GM12878 (cell line): ENCODE measurements around the gene GOLGA5. TPM values are rescaled to one million over a fixed set of nuclear protein-coding genes. Genes with fewer than 3 reads are reported as not detected.
A peak's percentile ranks its signal among the peaks of the same experiment; 100 is the strongest.

ENCODE experiments used
- ATAC-seq: fragments of 200-7000 bp; cut with Tn5 transposase; 3 replicates; pipeline ENCODE4 v1.9.1; 2020; ENCODE audit warnings: mild to moderate bottlenecking, moderate library complexity
- BruUV-seq: library from RNA; stranded (reverse); fragments of 400-500 nt; replicated peaks from 2 replicates; lab custom pipeline; 2021; lab: Mats Ljungman, UMichigan
- CTCF ChIA-PET: fragments of 300-600 bp; sonication (Branson Sonifier 250); formaldehyde crosslinking; extraction: SDS; loops from one replicate; lab custom pipeline; 2021; ENCODE audit warnings: inconsistent platforms; lab: Yijun Ruan, JAX
- POLR2A ChIA-PET: fragments of 350-600 bp; formaldehyde crosslinking; extraction: SDS; loops from one replicate; lab custom pipeline; 2021; ENCODE audit warnings: inconsistent platforms; lab: Charles Lee
- RAD21 ChIA-PET: fragments of 300-600 bp; sonication (Branson Sonifier 250); formaldehyde crosslinking; loops from one replicate; lab custom pipeline; 2023; ENCODE audit warnings: antibody characterized with exemption; ENCODE audit not compliant: unreplicated experiment; lab: Charles Lee
- SMC1A ChIA-PET: fragments of 300-600 bp; sonication (Branson Sonifier 250); formaldehyde crosslinking; loops from one replicate; lab custom pipeline; 2023; ENCODE audit not compliant: unreplicated experiment, uncharacterized antibody; lab: Charles Lee
- DNase-seq: peaks from one replicate; pipeline ENCODE4 v3.0.0-alpha.2; 2011; ENCODE audit warnings: low read depth, low spot score
- FAIRE-seq: peaks from 3 replicates; lab custom pipeline; 2011; peaks lifted over from hg19 to GRCh38; lab: Jason Lieb, UNC
- H2AFZ ChIP-seq: 2 replicates; pipeline ENCODE4 v1.6.0; 2011; ENCODE audit warnings: low read depth, low read length, control low read depth; ENCODE audit not compliant: control insufficient read depth
- H3K27ac ChIP-seq: 2 replicates; pipeline ENCODE4 v1.5.1; 2011; ENCODE audit warnings: control low read depth; ENCODE audit not compliant: control insufficient read depth, insufficient read depth
- H3K27me3 ChIP-seq, 2 experiments: replicated peaks in 1 of 2; 2 replicates each; pipeline versions ENCODE4 v1.6.0 to v1.6.1; 2011; ENCODE audit warnings: low read length in 1 of 2; ENCODE audit not compliant: control insufficient read depth in 2 of 2, insufficient read depth in 2 of 2
- H3K36me3 ChIP-seq, 2 experiments: 2 replicates each; pipeline ENCODE4 v1.5.1; 2011; ENCODE audit warnings: low read length in 1 of 2; ENCODE audit not compliant: control insufficient read depth in 2 of 2, insufficient read depth in 2 of 2
- H3K4me1 ChIP-seq: 2 replicates; pipeline ENCODE4 v1.6.1; 2011; ENCODE audit warnings: mild to moderate bottlenecking, low read length, moderate library complexity, mixed read lengths; ENCODE audit not compliant: control insufficient read depth, insufficient read depth
- H3K4me2 ChIP-seq: 2 replicates; pipeline ENCODE4 v1.6.0; 2011; ENCODE audit warnings: control low read depth; ENCODE audit not compliant: control insufficient read depth, insufficient read depth
- H3K4me3 ChIP-seq: fragments of 200-600 bp; sonication (generic); 2 replicates; pipeline ENCODE4 v1.5.1; 2016
- H3K79me2 ChIP-seq: 2 replicates; pipeline ENCODE4 v1.6.0; 2011; ENCODE audit warnings: low read length; ENCODE audit not compliant: control insufficient read depth, insufficient read depth
- H3K9ac ChIP-seq: 2 replicates; pipeline ENCODE4 v1.8.0; 2011; ENCODE audit warnings: low read length, control low read depth, mixed read lengths; ENCODE audit not compliant: control insufficient read depth, insufficient read depth
- H3K9me3 ChIP-seq: replicated peaks from 3 replicates; pipeline ENCODE4 v1.5.1; 2011; ENCODE audit warnings: mild to moderate bottlenecking, low read length; ENCODE audit not compliant: control insufficient read depth, insufficient read depth
- H4K20me1 ChIP-seq: 2 replicates; pipeline ENCODE4 v1.6.0; 2011; ENCODE audit not compliant: control insufficient read depth, insufficient read depth
- CHD2 ChIP-seq: IDR thresholded peaks from 2 replicates; pipeline ENCODE4 v1.6.1; 2011; ENCODE audit warnings: low read depth, low read length, improper control_type of control experiment, borderline replicate concordance
- EZH2 ChIP-seq: IDR thresholded peaks from 2 replicates; pipeline ENCODE4 v1.6.1; 2012; ENCODE audit warnings: low read depth, mild to moderate bottlenecking, control low read depth, inconsistent platforms, low read length, borderline replicate concordance; ENCODE audit not compliant: control insufficient read depth
- IKZF2 ChIP-seq, 2 experiments: fragments of 450-650 bp; IDR thresholded peaks; 2 replicates each; pipeline ENCODE4 v1.6.1; 2017; ENCODE audit warnings: mild to moderate bottlenecking in 2 of 2, moderate library complexity in 2 of 2
- MEF2B ChIP-seq: fragments of 450-650 bp; IDR thresholded peaks from 2 replicates; pipeline ENCODE4 v1.6.1; 2018; ENCODE audit warnings: mild to moderate bottlenecking, moderate library complexity; ENCODE audit not compliant: partially characterized antibody, poor library complexity, severe bottlenecking
- NFXL1 ChIP-seq: fragments of 450-650 bp; IDR thresholded peaks from 2 replicates; pipeline ENCODE4 v1.6.1; 2017; ENCODE audit warnings: antibody characterized with exemption, mild to moderate bottlenecking, borderline replicate concordance
- POLR2A ChIP-seq: IDR thresholded peaks from 2 replicates; pipeline ENCODE4 v1.6.1; 2011; ENCODE audit warnings: low read depth, mild to moderate bottlenecking, low read length
- POLR2AphosphoS5 ChIP-seq: IDR thresholded peaks from 2 replicates; pipeline ENCODE4 v1.6.1; 2011; ENCODE audit warnings: mild to moderate bottlenecking, low read length, inconsistent platforms
- RB1 ChIP-seq: fragments of 450-650 bp; formaldehyde crosslinking; IDR thresholded peaks from 2 replicates; pipeline ENCODE4 v1.6.1; 2017; ENCODE audit warnings: mild to moderate bottlenecking, borderline replicate concordance
- RCOR1 ChIP-seq: conservative IDR thresholded peaks from 2 replicates; pipeline ENCODE4 v1.6.1; 2012; ENCODE audit warnings: low read depth, low read length, improper control_type of control experiment
- RFX5 ChIP-seq: IDR thresholded peaks from 2 replicates; pipeline ENCODE4 v1.6.1; 2011; ENCODE audit warnings: low read depth, low read length, improper control_type of control experiment
- SIN3A ChIP-seq: IDR thresholded peaks from 2 replicates; pipeline ENCODE4 v1.6.1; 2012; ENCODE audit warnings: low read depth, low read length, improper control_type of control experiment
- TARDBP ChIP-seq: IDR thresholded peaks from 2 replicates; pipeline ENCODE4 v1.6.1; 2016; ENCODE audit warnings: borderline replicate concordance
- ZNF207 ChIP-seq: fragments of 450-650 bp; IDR thresholded peaks from 2 replicates; pipeline ENCODE4 v1.6.1; 2014; ENCODE audit warnings: antibody characterized with exemption, mild to moderate bottlenecking, borderline replicate concordance
- ZZZ3 ChIP-seq: IDR thresholded peaks from 2 replicates; pipeline ENCODE4 v1.6.1; 2011; ENCODE audit warnings: low read depth; ENCODE audit not compliant: control insufficient read depth, insufficient read length
- WGBS: methylation state at CpG from one replicate; pipeline ENCODE4 v1.1.6; 2016; ENCODE audit warnings: low lambda C conversion rate; ENCODE audit not compliant: insufficient replicate concordance, insufficient coverage; ENCODE audit errors: missing lambda C conversion rate; 5-methylcytosine and 5-hydroxymethylcytosine counted together
- in situ Hi-C: fragments of 300-500 bp; cut with MboI; formaldehyde crosslinking; loops from 9 replicates; pipeline ENCODE4 v1.14.3; 2018; ENCODE audit warnings: mixed read lengths
- intact Hi-C: fragments of 100-400 bp; cut with micrococcal nuclease; formaldehyde crosslinking; loops from one replicate; pipeline ENCODE4 v1.14.2; 2022; ENCODE audit not compliant: unreplicated experiment
- polyA plus RNA-seq, 11 experiments: library from polyadenylated mRNA; depleted of rRNA in 4 of 11; unstranded in 6 of 11; stranded (reverse) in 5 of 11; fragments of >200 nt; fragmentation: Nextera tagmentation in 4 of 11; fragmentation: Illumina TruSeq in 1 of 11; extraction: Ambion mirVana in 4 of 11; extraction: Trizol in 1 of 11; gene quantifications; 1 replicate in 1 of 11; 2 replicates in 10 of 11; pipeline versions ENCODE4 v1.2.1 to v1.2.3, GENCODE V29; 2011 to 2016; ENCODE audit warnings: inconsistent platforms in 2 of 11, missing spikeins in 2 of 11, low read depth in 1 of 11
- total RNA-seq, 4 experiments: library from RNA; depleted of rRNA in 3 of 4; stranded (reverse); fragments of >200 nt in 3 of 4; fragmentation: Illumina TruSeq in 1 of 4; extraction: Trizol in 1 of 4; gene quantifications; 2 replicates each; pipeline versions ENCODE4 v1.2.1 to v1.2.3, GENCODE V29; 2013 to 2021
- TF ChIP-seq, protein P1 (sequence below): fragments of 450-650 bp; IDR thresholded peaks from 2 replicates; pipeline ENCODE4 v1.6.1; 2016; ENCODE audit warnings: mild to moderate bottlenecking
- TF ChIP-seq, protein P2 (sequence below): fragments of 450-650 bp; IDR thresholded peaks from 2 replicates; pipeline ENCODE4 v1.6.1; 2014; ENCODE audit warnings: mild to moderate bottlenecking
- TF ChIP-seq, protein P3 (sequence below): fragments of 450-650 bp; formaldehyde crosslinking; IDR thresholded peaks from 2 replicates; pipeline ENCODE4 v1.4.0; 2022; ENCODE audit warnings: mild to moderate bottlenecking, moderate library complexity

Gene GOLGA5
- total and polyA plus RNA-seq, 10 of the 15 experiments (the other 5 are each of a cell fraction or from before 2014, with no cell fraction given): 10.9 to 30.1 (median 19.7) TPM

DNA sequence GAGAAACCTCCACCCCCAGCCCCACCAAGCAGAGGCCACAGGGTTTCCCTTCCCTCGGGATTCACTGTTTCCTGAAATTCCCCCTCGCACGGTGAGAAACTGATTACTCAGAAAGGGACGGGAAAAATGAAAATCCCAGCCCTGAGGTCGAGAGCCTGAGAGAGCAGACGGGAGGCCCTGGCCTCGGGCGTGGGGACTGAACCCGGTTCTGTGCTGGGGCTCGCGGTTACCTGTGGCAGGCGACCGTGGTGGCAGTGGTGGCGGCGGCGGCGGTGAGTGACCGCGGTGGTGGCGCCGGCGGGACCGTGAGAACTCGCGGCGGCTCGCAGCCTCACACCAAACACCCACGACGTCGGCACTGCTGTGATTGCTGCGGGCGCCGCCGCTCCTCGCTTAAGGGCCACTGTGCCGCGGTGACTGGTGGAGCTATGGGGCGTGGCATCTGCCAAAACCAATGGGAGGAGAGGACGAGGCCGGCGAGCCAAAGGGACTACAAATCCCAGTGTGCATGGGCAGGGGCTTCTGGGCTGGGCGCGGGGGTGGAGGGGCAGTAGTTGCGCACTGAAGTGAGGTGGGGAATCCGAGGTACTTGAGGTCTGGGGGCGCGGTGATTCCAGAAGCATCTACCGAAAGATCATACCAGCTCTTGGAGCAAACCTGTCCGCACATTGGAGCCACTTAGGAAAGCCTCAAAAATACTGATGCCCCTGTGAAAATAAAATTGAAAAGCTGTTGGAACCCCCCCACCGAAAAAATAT is 45.7 kb upstream of the GOLGA5 start, which contains the start of gene LGMN:
TSS of gene LGMN (minus strand) at position 369 of the 758 bp plus-strand sequence. CDS start 15,841 bp downstream, outside the sequence.
- ATAC-seq (peak; percentile 92), DNase-seq (no peak), FAIRE-seq (no peak)
- H3K36me3 ChIP-seq: no peaks in the 10 kb centered on the region
- H3K9ac ChIP-seq: peak within 1 kb of the TSS; percentile 72
- H3K4me2 ChIP-seq: peak within 1 kb of the TSS; percentile 78
- BruUV-seq: no TSS peak
- intact Hi-C loops: loop anchor here (5.0 kb wide), 1 partner anchor 46 kb away; no protein-coding TSS in a partner anchor
- POLR2A ChIA-PET: interaction anchor here (0.6 to 2.1 kb wide), 6 partner anchors 10 to 179 kb away, joined by 3 to 10 read pairs (median 3); no protein-coding TSS in a partner anchor
- H3K4me3 ChIP-seq: peak within 1 kb of the TSS; percentile 81
- in situ Hi-C loops: no loop called here
- CTCF ChIA-PET: interaction anchor here (0.6 to 1.6 kb wide), 4 partner anchors 24 to 33 kb away, joined by 3 to 10 read pairs (median 4); no protein-coding TSS in a partner anchor
- peaks cover 10% of the 10 kb centered on the region for H3K9me3 ChIP-seq
- H4K20me1 ChIP-seq: no peaks in the 10 kb centered on the region; the same call in 1 of the 2 replicates
- RAD21 ChIA-PET: interaction anchor here (1.0 to 1.9 kb wide), 8 partner anchors 12 to 36 kb away, joined by 3 to 5 read pairs (median 4); no protein-coding TSS in a partner anchor
- WGBS: 2% methylated on average over 48 of the region's 50 CpGs
- peaks cover 10% of the 10 kb centered on the region for H3K79me2 ChIP-seq
- SMC1A ChIA-PET: interaction anchor here (1.2 to 5.9 kb wide), 6 partner anchors 21 to 67 kb away, joined by 3 to 67 read pairs (median 4); no protein-coding TSS in a partner anchor
- H3K27ac ChIP-seq: peak within 1 kb of the TSS; percentile 45
- peaks cover 31% of the 10 kb centered on the region for H3K4me1 ChIP-seq
- H3K27me3 ChIP-seq: no peaks in the 10 kb centered on the region
- H2AFZ ChIP-seq: peak within 1 kb of the TSS; percentile 50; the same call in 1 of the 2 replicates
- TF ChIP-seq MEF2B (peak; percentile 87), IKZF2 (IDR thresholded peaks at IDR 0.05) (peak; percentile 87 to 93; a peak in 3 of 4 replicates), RCOR1 (no peak), POLR2A (peak; percentile 96), SIN3A (no peak; the same call in 1 of the 2 replicates), ZZZ3 (no peak), EZH2 (no peak), CHD2 (peak; percentile 67; the same call in 1 of the 2 replicates), TARDBP (no peak), POLR2AphosphoS5 (peak; percentile 85), NFXL1 (no peak), RB1 (0 out of 2 replicates have a peak, but pooled peaks have one; percentile 61), RFX5 (peak; percentile 35; the same call in 1 of the 2 replicates), ZNF207 (no peak)
- TF ChIP-seq, protein P1, sequence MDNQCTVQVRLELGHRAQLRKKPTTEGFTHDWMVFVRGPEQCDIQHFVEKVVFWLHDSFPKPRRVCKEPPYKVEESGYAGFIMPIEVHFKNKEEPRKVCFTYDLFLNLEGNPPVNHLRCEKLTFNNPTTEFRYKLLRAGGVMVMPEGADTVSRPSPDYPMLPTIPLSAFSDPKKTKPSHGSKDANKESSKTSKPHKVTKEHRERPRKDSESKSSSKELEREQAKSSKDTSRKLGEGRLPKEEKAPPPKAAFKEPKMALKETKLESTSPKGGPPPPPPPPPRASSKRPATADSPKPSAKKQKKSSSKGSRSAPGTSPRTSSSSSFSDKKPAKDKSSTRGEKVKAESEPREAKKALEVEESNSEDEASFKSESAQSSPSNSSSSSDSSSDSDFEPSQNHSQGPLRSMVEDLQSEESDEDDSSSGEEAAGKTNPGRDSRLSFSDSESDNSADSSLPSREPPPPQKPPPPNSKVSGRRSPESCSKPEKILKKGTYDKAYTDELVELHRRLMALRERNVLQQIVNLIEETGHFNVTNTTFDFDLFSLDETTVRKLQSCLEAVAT: peak; percentile 83; the same call in 1 of the 2 replicates
- TF ChIP-seq, protein P2, sequence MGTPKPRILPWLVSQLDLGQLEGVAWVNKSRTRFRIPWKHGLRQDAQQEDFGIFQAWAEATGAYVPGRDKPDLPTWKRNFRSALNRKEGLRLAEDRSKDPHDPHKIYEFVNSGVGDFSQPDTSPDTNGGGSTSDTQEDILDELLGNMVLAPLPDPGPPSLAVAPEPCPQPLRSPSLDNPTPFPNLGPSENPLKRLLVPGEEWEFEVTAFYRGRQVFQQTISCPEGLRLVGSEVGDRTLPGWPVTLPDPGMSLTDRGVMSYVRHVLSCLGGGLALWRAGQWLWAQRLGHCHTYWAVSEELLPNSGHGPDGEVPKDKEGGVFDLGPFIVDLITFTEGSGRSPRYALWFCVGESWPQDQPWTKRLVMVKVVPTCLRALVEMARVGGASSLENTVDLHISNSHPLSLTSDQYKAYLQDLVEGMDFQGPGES: no peak
- TF ChIP-seq, protein P3, sequence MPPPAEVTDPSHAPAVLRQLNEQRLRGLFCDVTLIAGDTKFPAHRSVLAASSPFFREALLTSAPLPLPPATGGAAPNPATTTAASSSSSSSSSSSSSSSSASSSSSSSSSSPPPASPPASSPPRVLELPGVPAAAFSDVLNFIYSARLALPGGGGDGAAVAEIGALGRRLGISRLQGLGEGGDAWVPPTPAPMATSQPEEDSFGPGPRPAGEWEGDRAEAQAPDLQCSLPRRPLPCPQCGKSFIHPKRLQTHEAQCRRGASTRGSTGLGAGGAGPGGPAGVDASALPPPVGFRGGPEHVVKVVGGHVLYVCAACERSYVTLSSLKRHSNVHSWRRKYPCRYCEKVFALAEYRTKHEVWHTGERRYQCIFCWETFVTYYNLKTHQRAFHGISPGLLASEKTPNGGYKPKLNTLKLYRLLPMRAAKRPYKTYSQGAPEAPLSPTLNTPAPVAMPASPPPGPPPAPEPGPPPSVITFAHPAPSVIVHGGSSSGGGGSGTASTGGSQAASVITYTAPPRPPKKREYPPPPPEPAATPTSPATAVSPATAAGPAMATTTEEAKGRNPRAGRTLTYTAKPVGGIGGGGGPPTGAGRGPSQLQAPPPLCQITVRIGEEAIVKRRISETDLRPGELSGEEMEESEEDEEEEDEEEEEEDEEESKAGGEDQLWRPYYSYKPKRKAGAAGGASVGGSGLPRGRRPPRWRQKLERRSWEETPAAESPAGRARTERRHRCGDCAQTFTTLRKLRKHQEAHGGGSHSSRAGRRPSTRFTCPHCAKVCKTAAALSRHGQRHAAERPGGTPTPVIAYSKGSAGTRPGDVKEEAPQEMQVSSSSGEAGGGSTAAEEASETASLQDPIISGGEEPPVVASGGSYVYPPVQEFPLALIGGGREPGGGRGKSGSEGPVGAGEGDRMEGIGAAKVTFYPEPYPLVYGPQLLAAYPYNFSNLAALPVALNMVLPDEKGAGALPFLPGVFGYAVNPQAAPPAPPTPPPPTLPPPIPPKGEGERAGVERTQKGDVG (CRISPR knock-in tag): no peak
